ENCODE measurements around the gene FAM98A. TPM values are rescaled to one million over a fixed set of nuclear protein-coding genes. Genes with fewer than 3 reads are reported as not detected.

The FAM98A gene
- total RNA-seq, 2 experiments from 2014 or later, result 45.4 to 46.1 TPM

GRCh38 chr2:33555681-33556080 is 43.4 kb downstream of the FAM98A start:
- Mint-ChIP-seq H3K4me1 (ENCODE audit: low read depth) (no peaks in the 10 kb centered on the region), H3K27ac (no peak overlapping the region), H3K9me3 (no peaks in the 10 kb centered on the region), H3K27me3 (ENCODE audit: low read depth) (no peaks in the 10 kb centered on the region), H3K4me3 (no peak overlapping the region), H3K36me3 (ENCODE audit: low read depth) (peaks cover 6% of the 10 kb centered on the region)
- CTCF ChIA-PET, result no interaction called here
- no peak for DNase-seq
- intact Hi-C loops (cut with micrococcal nuclease), result no loop called here

- Mint-ChIP-seq H3K36me3 (ENCODE audit: low read depth) (peaks cover 7% of the 10 kb centered on the region), H3K4me1 (ENCODE audit: low read depth) (no peaks in the 10 kb centered on the region), H3K27ac (no peak overlapping the region), H3K4me3 (no peak overlapping the region), H3K9me3 (no peaks in the 10 kb centered on the region), H3K27me3 (ENCODE audit: low read depth) (no peaks in the 10 kb centered on the region)
- CTCF ChIA-PET, result no interaction called here
- intact Hi-C loops (cut with micrococcal nuclease), result no loop called here
- no peak for DNase-seq
Measured at GRCh38 chr2:33552758-33553461, 46.2 kb downstream of the FAM98A start.

- no peaks in the 10 kb centered on the region for H3K4me1 Mint-ChIP-seq (ENCODE audit: low read depth)
Measured at GRCh38 chr2:33550206-33550605, 48.9 kb downstream of the FAM98A start.

GRCh38 chr2:33541243-33541642 is 57.9 kb downstream of the FAM98A start:
- no peak for DNase-seq
- Mint-ChIP-seq H3K9me3 (no peaks in the 10 kb centered on the region), H3K27me3 (ENCODE audit: low read depth) (no peaks in the 10 kb centered on the region), H3K36me3 (ENCODE audit: low read depth) (peaks cover 2% of the 10 kb centered on the region), H3K4me1 (ENCODE audit: low read depth) (no peaks in the 10 kb centered on the region), H3K27ac (no peak overlapping the region), H3K4me3 (no peak overlapping the region)
- CTCF ChIA-PET, result interaction anchor here (0.7 kb wide), 1 partner anchor 14 kb away, joined by 4 read pairs; no protein-coding TSS in a partner anchor
- intact Hi-C loops (cut with micrococcal nuclease), result no loop called here

More at GRCh38 chr2:33550206-33550605, 48.9 kb downstream of the FAM98A start:
- H3K27me3 Mint-ChIP-seq (ENCODE audit: low read depth), result no peaks in the 10 kb centered on the region
- no peak overlapping the region for H3K4me3 Mint-ChIP-seq
- H3K9me3 Mint-ChIP-seq, result no peaks in the 10 kb centered on the region
- DNase-seq, result no peak
- CTCF ChIA-PET, result no interaction called here
- intact Hi-C loops (cut with micrococcal nuclease), result no loop called here
- H3K36me3 Mint-ChIP-seq (ENCODE audit: low read depth), result peaks cover 7% of the 10 kb centered on the region
- H3K27ac Mint-ChIP-seq, result no peak overlapping the region

GRCh38 chr2:33535421-33535820 is 63.7 kb downstream of the FAM98A start:
- no peak overlapping the region for H3K27ac Mint-ChIP-seq
- no peak overlapping the region for H3K4me3 Mint-ChIP-seq
- no peaks in the 10 kb centered on the region for H3K9me3 Mint-ChIP-seq
- no peaks in the 10 kb centered on the region for H3K27me3 Mint-ChIP-seq (ENCODE audit: low read depth)
- no peak for DNase-seq
- H3K4me1 Mint-ChIP-seq (ENCODE audit: low read depth), result no peaks in the 10 kb centered on the region
- intact Hi-C loops (cut with micrococcal nuclease), result no loop called here
- no peaks in the 10 kb centered on the region for H3K36me3 Mint-ChIP-seq (ENCODE audit: low read depth)
- CTCF ChIA-PET, result interaction anchor here (1.1 kb wide), 1 partner anchor 32 kb away, joined by 3 read pairs; no protein-coding TSS in a partner anchor

Other genes starting within 250 kb of the FAM98A start
- gene RASGRP3, start 122.7 kb downstream of the FAM98A start, total RNA-seq, result 1 to 10 TPM; 1.9 to 2.3 TPM